HG03196 (cell line): ENCODE measurements around the gene ZNF697.
"Not testable (repeated sequence)": the region's sequence is repeated elsewhere in the genome, so short reads cannot be mapped to it uniquely, and the experiment has no call there.

Experiments used
- ATAC-seq: cut with Tn5 transposase; IDR thresholded peaks from one replicate; pipeline ENCODE4 v1.9.1; 2021; ENCODE audit not compliant: unreplicated experiment

The ZNF697 gene

GRCh38 chr1:119603241-119603640 lies 44.8 kb downstream of the ZNF697 start:
- ATAC-seq: not testable (repeated sequence)

GRCh38 chr1:119602789-119603188 lies 45.3 kb downstream of the ZNF697 start:
- ATAC-seq: not testable (repeated sequence)

- no peak for ATAC-seq
These were observed 45.9 kb downstream of the ZNF697 start for GRCh38 chr1:119602169-119602568.

GRCh38 chr1:119600976-119601375 lies 47.1 kb downstream of the ZNF697 start:
- no peak for ATAC-seq

GRCh38 chr1:119600561-119600960 lies 47.5 kb downstream of the ZNF697 start:
- no peak for ATAC-seq

- no peak for ATAC-seq
These were observed 52.5 kb downstream of the ZNF697 start for GRCh38 chr1:119595606-119596005.

GRCh38 chr1:119595168-119595567 lies 52.9 kb downstream of the ZNF697 start:
- no peak for ATAC-seq

GRCh38 chr1:119594376-119594775 lies 53.7 kb downstream of the ZNF697 start:
- ATAC-seq: no peak

- no peak for ATAC-seq
These were observed 54.3 kb downstream of the ZNF697 start for GRCh38 chr1:119593805-119594204.

- ATAC-seq: no peak
These were observed 57.7 kb downstream of the ZNF697 start for GRCh38 chr1:119590393-119590792.

- no peak for ATAC-seq
These were observed 59.4 kb downstream of the ZNF697 start for GRCh38 chr1:119588621-119589020.

- ATAC-seq: no peak
These were observed 60.7 kb downstream of the ZNF697 start for GRCh38 chr1:119587341-119587740.

GRCh38 chr1:119585801-119586200 lies 62.3 kb downstream of the ZNF697 start:
- not testable (repeated sequence) for ATAC-seq

- peak; percentile 56 for ATAC-seq
These were observed 65.3 kb downstream of the ZNF697 start for GRCh38 chr1:119582801-119583200.

GRCh38 chr1:119581076-119581475 lies 67.0 kb downstream of the ZNF697 start:
- not testable (repeated sequence) for ATAC-seq

GRCh38 chr1:119573886-119574285 lies 74.2 kb downstream of the ZNF697 start:
- ATAC-seq: no peak

- ATAC-seq: not testable (repeated sequence)
These were observed 78.0 kb downstream of the ZNF697 start for GRCh38 chr1:119569930-119570622.
